Gastrocnemius medialis (tissue), 4 donors: ENCODE measurements around the gene TPSG1.

Source experiments
- POLR2A ChIP-seq, 2 donors: fragments of 450-650 bp; IDR thresholded peaks; one replicate each; pipeline ENCODE4 v1.6.1; 2017; ENCODE audit warnings: antibody characterized with exemption in 2 of 2, mild to moderate bottlenecking in 2 of 2, moderate library complexity in 2 of 2
- TF ChIP-seq, protein P1 (sequence below), 5 experiments: fragments of 450-650 bp in 3 of 5; fragments of 200-600 bp in 2 of 5; sonication (generic) in 2 of 5; IDR thresholded peaks in 4 of 5; conservative IDR thresholded peaks in 1 of 5; 1 replicate in 4 of 5; 2 replicates in 1 of 5; pipeline ENCODE4 v1.5.1; 2016 to 2019; ENCODE audit warnings: antibody characterized with exemption in 5 of 5, mild to moderate bottlenecking in 3 of 5, moderate library complexity in 3 of 5

DNA sequence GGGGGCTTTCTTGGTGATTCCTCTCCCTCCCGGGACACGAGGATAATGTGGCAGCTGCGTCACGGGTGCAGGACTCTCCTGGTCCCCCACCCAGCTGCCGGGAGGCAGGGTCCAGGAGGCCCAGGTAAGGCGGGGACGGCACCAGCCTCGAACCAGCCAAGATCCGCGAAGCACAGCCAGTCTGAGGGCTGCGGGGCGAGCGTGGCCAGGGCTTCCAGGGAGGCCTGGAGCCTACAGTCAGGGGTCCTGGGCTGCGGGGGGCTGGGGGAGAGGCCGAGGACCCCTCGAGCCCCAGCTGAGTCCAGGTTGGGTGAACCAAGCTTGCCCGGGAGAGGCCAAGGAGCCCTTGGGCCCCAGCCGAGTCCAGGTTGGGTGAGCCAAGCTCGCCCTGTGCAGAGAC is 40.8 kb upstream of the TPSG1 start:
- TF ChIP-seq, protein P1, sequence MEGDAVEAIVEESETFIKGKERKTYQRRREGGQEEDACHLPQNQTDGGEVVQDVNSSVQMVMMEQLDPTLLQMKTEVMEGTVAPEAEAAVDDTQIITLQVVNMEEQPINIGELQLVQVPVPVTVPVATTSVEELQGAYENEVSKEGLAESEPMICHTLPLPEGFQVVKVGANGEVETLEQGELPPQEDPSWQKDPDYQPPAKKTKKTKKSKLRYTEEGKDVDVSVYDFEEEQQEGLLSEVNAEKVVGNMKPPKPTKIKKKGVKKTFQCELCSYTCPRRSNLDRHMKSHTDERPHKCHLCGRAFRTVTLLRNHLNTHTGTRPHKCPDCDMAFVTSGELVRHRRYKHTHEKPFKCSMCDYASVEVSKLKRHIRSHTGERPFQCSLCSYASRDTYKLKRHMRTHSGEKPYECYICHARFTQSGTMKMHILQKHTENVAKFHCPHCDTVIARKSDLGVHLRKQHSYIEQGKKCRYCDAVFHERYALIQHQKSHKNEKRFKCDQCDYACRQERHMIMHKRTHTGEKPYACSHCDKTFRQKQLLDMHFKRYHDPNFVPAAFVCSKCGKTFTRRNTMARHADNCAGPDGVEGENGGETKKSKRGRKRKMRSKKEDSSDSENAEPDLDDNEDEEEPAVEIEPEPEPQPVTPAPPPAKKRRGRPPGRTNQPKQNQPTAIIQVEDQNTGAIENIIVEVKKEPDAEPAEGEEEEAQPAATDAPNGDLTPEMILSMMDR (IDR thresholded peaks at IDR 0.05 in 4 of 5, conservative IDR thresholded peaks at IDR 0.05 in 1 of 5), result no peak
- no peak for TF ChIP-seq POLR2A (IDR thresholded peaks at IDR 0.05)
